Nephron progenitor cell (in vitro differentiated cells): ENCODE results near the gene TOGARAM1.
A peak's percentile ranks its signal among the peaks of the same experiment; 100 is the strongest.

Experiments
- DNase-seq: peaks from one replicate; pipeline ENCODE4 v3.0.0; 2021
- H3K27ac Mint-ChIP-seq: 2 replicates; pipeline ENCODE4 v1.8.0; 2021; ENCODE audit warnings: mild to moderate bottlenecking, moderate library complexity, mixed read lengths
- H3K27me3 Mint-ChIP-seq: 2 replicates; pipeline ENCODE4 v1.8.0; 2021; ENCODE audit warnings: mild to moderate bottlenecking, low read depth, mixed read lengths; ENCODE audit not compliant: poor library complexity
- H3K36me3 Mint-ChIP-seq: 2 replicates; pipeline ENCODE4 v1.8.0; 2021; ENCODE audit warnings: low read depth, mixed read lengths
- H3K4me1 Mint-ChIP-seq: 2 replicates; pipeline ENCODE4 v1.8.0; 2021; ENCODE audit warnings: mixed read lengths
- H3K4me3 Mint-ChIP-seq: 2 replicates; pipeline ENCODE4 v1.8.0; 2021; ENCODE audit warnings: mild to moderate bottlenecking, moderate library complexity, mixed read lengths
- H3K9me3 Mint-ChIP-seq: 2 replicates; pipeline ENCODE4 v1.8.0; 2021; ENCODE audit warnings: mild to moderate bottlenecking, moderate library complexity, mixed read lengths
- CTCF ChIP-seq: fragments of 200-600 bp; sonication (generic); IDR thresholded peaks from 2 replicates; pipeline ENCODE4 v1.5.0; 2021; ENCODE audit warnings: antibody characterized with exemption

The TOGARAM1 gene

DNA sequence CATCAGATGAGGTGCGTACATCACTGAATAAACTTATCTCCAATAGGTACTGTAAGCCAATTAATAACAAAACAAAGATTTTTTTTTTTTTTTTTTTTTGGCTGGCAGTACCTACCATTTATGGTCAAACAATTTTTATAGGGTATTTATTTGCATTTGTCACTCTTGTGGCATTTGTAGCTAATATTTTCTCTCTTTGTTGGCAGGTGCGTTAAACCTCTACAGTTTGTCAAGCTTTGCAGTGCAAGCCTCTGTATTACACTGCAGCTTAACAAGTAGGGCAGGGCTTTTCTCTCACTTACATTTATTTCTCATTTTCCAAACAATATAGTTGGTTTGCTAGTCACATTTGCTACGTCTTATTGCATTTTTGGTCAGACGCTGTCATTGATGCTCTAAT is 134.2 kb downstream of the TOGARAM1 start:
- no peak overlapping the region for H3K4me3 Mint-ChIP-seq
- H3K4me1 Mint-ChIP-seq: peaks cover 9% of the 10 kb centered on the region
- H3K27ac Mint-ChIP-seq: no peak overlapping the region
- no peaks in the 10 kb centered on the region for H3K9me3 Mint-ChIP-seq
- no peak for DNase-seq
- H3K36me3 Mint-ChIP-seq: peaks cover 78% of the 10 kb centered on the region
- no peaks in the 10 kb centered on the region for H3K27me3 Mint-ChIP-seq
- no peak for TF ChIP-seq CTCF

DNA sequence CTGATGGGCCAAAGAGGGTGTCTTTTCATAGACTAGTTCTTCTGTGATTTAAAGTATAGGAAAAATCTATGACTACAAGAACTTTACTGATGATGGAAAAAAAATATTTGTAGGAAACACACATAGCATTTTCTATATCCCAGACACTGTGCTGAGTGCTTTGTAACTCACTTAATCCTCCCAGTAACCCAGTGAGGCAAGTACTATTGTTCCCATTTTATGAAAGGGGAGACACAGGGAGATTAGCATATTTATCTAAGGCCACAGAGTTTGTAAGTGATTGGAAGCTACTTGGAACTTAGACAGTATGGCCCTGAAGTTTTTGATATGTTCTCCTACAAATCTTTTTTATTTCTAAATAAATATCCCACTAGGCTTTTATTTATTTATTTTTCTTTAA is 141.8 kb downstream of the TOGARAM1 start:
- H3K27ac Mint-ChIP-seq: no peak overlapping the region

DNA sequence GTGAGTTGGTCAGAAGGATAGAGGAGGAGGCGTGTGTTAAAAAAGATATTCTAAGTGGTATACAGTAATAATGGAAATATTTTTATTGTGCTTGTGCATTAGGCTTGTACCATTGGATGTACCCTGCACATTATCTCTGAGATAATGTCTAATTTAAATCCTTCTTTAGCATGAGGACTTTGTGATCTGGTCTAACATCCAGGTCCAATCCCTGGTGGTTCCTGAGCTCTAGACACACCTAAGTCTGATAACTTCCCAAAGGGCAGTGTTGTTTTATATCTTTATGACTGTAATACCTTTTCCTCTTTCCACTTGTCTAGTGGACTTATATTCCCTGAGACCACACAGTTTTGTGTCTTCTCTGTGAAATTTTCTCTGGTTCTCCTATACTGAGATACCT is 142.6 kb downstream of the TOGARAM1 start:
- H3K9me3 Mint-ChIP-seq: no peaks in the 10 kb centered on the region
- H3K27ac Mint-ChIP-seq: no peak overlapping the region
- H3K36me3 Mint-ChIP-seq: peaks cover 76% of the 10 kb centered on the region
- H3K4me1 Mint-ChIP-seq: peaks cover 13% of the 10 kb centered on the region
- no peaks in the 10 kb centered on the region for H3K27me3 Mint-ChIP-seq
- no peak for TF ChIP-seq CTCF
- DNase-seq: no peak
- H3K4me3 Mint-ChIP-seq: no peak overlapping the region

More for the DNA sequence above, 141.8 kb downstream of the TOGARAM1 start:
- TF ChIP-seq CTCF: no peak
- Mint-ChIP-seq H3K36me3 (peaks cover 79% of the 10 kb centered on the region), H3K27me3 (no peaks in the 10 kb centered on the region), H3K4me1 (peaks cover 13% of the 10 kb centered on the region), H3K9me3 (no peaks in the 10 kb centered on the region), H3K4me3 (no peak overlapping the region)
- no peak for DNase-seq

DNA sequence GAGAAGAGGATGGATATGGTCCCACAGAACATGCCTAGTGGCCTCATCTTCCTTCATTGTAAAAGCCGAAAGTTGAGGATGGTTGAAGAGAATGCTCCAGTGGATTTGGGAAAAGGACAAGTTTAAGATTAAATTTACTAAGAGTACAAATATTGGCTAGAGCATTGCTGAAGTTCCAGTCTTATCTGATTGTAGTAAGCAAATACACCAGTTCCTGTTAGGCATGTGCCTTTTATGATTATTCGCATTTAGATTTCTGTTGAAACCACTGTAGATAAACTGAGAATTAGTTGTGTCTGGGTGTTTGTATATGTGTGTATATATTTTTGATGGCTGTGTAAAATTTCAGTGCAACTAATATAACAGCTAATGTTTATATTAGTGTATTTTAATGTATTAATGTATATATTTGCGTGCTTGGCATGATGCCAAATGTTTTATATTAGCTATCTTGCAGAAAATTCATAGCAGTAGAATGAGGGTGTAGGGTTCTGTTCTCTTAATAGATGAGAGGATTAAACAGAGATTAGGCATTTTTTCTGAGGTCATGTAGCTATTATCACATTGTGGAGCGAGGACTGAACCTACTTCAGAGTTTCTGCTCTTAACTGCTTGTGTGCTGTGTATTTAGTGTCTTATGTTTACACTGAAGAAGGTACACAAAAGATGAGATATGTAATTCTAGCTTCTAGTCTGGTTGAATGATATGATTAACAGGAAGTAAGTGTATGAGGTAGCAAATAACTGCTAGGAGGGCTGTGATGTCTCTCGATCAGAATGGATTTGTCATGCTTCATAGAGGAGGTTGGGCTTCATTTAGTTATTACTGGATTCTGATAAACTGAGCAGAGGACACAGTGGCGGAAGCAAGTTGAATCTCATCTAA is 151.1 kb downstream of the TOGARAM1 start:
- H3K4me3 Mint-ChIP-seq: no peak overlapping the region
- H3K36me3 Mint-ChIP-seq: peaks cover 58% of the 10 kb centered on the region
- DNase-seq: no peak
- TF ChIP-seq CTCF: no peak
- H3K27me3 Mint-ChIP-seq: no peaks in the 10 kb centered on the region
- H3K27ac Mint-ChIP-seq: peak overlapping the region; percentile 73
- no peaks in the 10 kb centered on the region for H3K4me1 Mint-ChIP-seq
- H3K9me3 Mint-ChIP-seq: no peaks in the 10 kb centered on the region

- Mint-ChIP-seq H3K4me1 (no peaks in the 10 kb centered on the region), H3K4me3 (no peak overlapping the region), H3K27me3 (no peaks in the 10 kb centered on the region), H3K36me3 (peaks cover 57% of the 10 kb centered on the region), H3K9me3 (no peaks in the 10 kb centered on the region), H3K27ac (no peak overlapping the region)
- no peak for DNase-seq
- TF ChIP-seq CTCF: no peak
Measured at GRCh38 chr14:45114327-45114726, 152.3 kb downstream of the TOGARAM1 start.

DNA sequence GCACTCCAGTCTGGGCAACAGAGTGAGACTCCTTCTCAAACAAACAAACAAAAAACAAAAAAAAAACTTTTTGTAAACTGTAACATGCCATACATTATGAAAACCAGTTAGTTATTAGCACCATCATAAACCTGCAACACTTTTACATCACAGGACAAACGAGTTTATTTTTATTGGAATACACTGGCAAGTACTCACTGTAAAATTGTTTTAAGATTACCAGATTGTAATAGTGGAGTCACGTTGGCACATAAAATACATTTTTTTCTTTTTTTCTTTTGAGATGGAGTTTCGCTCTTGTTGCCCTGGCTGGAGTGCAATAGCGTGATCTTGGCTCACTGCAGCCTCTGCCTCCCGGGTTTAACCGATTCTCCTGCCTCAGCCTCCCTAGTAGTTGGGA is 156.6 kb downstream of the TOGARAM1 start:
- no peak for TF ChIP-seq CTCF
- Mint-ChIP-seq H3K36me3 (peaks cover 66% of the 10 kb centered on the region), H3K4me3 (no peak overlapping the region), H3K4me1 (no peaks in the 10 kb centered on the region), H3K9me3 (no peaks in the 10 kb centered on the region), H3K27ac (peak overlapping the region; percentile 51), H3K27me3 (no peaks in the 10 kb centered on the region)
- DNase-seq: no peak
